ENCODE results near the gene OVCH1.

- no peak for TF ChIP-seq CTCF (IDR thresholded peaks at IDR 0.05 in 4 of 5, conservative IDR thresholded peaks at IDR 0.05 in 1 of 5)
- TF ChIP-seq POLR2A (IDR thresholded peaks at IDR 0.05), result no peak
Measured at GRCh38 chr12:29528161-29528560, 30.7 kb upstream of the OVCH1 start.
